ENCODE data around the gene ARHGEF6. TPM values are rescaled to one million over a fixed set of nuclear protein-coding genes. Genes with fewer than 3 reads are reported as not detected.

The ARHGEF6 gene
- total RNA-seq, 4 donors from 2014 or later = 72.3 to 95.2 (median 72.9) TPM

- no peak for TF ChIP-seq CTCF (IDR thresholded peaks at IDR 0.05; ENCODE audit: low read depth)
Measured at GRCh38 chrX:136684120-136684519, 96.6 kb downstream of the ARHGEF6 start.

- TF ChIP-seq CTCF (IDR thresholded peaks at IDR 0.05; ENCODE audit: low read depth) = no peak
Measured at GRCh38 chrX:136679531-136679930, 101.2 kb downstream of the ARHGEF6 start.

GRCh38 chrX:136674270-136674985, 106.3 kb downstream of the ARHGEF6 start:
- no peak for TF ChIP-seq CTCF (IDR thresholded peaks at IDR 0.05; ENCODE audit: low read depth)

- TF ChIP-seq CTCF (IDR thresholded peaks at IDR 0.05; ENCODE audit: low read depth) = no peak
Measured at GRCh38 chrX:136671006-136671610, 109.6 kb downstream of the ARHGEF6 start.

GRCh38 chrX:136667446-136668168, 113.1 kb downstream of the ARHGEF6 start:
- TF ChIP-seq CTCF (IDR thresholded peaks at IDR 0.05; ENCODE audit: low read depth) = no peak

- TF ChIP-seq CTCF (IDR thresholded peaks at IDR 0.05; ENCODE audit: low read depth) = no peak
Measured at GRCh38 chrX:136666088-136666487, 114.6 kb downstream of the ARHGEF6 start.

- no peak for TF ChIP-seq CTCF (IDR thresholded peaks at IDR 0.05; ENCODE audit: low read depth)
Measured at GRCh38 chrX:136665258-136665900, 115.4 kb downstream of the ARHGEF6 start.

Data from subcutaneous adipose tissue (tissue), 4 donors.